Stimulated activated CD4-positive, alpha-beta T cell treated with anti-CD3 and anti-CD28 coated beads, Interleukin-1b, Interleukin-23, amount 100 ng/mL, for 4 hours (primary cell): ENCODE results near the gene TMEM221.

Source experiments
- DNase-seq, 2 donors: peaks; one replicate each; pipeline ENCODE4 v3.0.0-alpha.2; 2020; ENCODE audit warnings: low read depth in 2 of 2

Gene TMEM221

DNA sequence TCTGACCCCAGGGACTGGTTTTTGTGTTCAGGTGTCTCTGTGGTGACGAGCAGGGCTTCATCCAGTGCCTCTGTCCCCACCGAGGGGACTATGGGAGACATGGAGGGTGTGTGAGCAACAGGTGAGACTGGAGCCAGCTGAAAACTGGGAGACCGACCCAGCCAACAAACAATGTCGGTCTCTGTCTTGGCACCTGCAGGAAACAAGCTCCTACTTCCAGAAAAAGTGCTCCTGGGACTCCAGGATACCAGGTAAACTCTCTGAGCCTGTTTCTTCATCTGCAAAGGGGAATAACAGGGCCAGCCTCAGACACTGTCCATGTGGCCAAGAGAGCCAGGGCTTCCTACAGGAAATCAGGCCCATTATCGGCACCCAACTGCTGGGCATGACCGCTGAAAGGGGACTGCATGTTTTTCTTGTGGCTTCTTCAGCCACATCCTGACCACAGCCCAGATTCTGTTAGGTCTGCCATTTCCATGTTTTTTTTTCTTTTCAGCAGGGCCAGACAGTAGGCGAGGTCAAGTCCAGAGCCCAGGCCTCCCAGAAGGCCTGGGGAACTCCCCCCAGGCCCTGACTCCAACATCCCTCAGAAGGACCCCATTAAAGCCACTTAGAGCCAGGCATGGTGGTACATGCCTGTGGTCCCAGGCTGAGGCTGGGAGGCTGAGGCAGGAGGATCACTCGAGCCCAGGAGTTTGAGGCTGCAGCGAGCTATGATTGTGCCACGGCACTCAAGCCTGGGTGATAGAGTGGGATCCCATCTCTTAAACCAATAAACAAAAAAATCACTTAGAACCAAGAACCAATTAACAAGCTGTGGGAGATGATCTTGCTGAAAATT lies 42.2 kb downstream of the TMEM221 start:
- DNase-seq, result no peak

DNA sequence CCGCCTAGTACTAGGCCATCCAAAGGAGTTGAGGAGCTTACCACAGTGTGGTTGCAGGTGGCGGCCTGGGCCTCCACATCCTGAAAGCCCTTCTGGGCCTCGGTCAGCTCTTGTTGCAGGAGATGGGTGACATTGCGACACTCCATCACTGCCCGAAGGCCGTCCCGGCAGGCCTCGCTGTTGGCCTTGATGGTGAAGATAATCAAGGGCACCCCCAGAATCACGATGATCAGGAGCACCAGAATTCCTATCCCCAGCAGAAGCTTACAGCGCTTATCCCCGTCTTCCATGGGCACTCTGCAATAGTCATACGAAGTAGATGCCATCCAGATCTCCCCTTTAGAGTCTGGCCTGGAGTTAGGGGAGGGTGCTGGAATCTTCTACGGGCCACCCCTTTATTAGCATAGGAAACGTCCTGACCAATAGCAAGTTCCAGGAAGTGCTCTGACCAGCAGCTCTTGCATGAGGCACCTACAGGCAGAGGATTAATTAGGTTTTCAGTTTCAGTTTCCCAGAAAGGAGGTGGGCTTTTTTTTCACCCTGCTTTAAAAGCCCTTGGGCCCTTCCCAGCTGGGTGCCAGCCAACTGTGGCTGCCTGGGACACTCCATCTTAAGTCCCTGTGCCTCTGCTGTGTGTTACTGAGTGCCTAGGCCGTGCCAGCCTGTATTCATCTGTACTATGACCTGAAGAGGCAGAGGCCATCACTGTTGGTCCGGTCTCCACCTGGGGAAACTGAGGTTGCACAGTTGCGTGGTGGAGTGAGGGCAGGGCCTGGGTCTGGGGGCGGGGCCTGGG lies 43.0 kb downstream of the TMEM221 start, which contains the start of gene BST2:
Gene BST2, minus strand, starts transcription at position 381 of the 796 bp plus-strand sequence. Its CDS starts 55 bp downstream, at position 326.
- DNase-seq, result no peak

DNA sequence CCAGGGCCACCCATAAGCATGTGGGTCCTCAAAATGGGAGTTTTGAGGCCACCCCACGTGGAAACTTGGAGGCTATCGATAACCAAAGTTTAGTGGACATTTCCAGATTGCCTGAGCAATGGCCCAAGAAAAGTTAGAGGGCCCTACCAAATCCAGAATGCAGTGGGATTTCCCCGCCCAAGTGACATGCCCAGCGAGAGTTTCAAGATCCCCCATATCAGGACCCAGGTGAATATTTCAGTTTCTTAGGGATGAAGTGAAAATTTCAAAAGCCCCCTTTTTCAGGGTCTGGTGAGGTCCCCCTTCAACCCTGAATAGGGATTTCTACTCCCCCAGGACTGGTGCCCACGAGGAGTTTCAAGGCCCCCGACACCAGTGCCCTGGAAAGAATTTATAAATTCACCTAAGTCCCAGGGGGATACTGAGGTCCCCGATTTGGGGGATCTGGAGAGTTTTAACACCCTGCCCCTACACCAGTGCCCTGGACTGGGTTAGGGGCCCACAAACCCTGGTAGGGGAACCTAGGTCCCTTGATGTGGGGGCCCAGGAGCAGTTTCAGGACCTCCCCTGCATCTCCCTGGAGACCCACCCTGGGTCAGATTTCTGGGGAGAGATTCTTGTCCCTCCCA lies 43.7 kb downstream of the TMEM221 start:
- DNase-seq, result no peak

DNA sequence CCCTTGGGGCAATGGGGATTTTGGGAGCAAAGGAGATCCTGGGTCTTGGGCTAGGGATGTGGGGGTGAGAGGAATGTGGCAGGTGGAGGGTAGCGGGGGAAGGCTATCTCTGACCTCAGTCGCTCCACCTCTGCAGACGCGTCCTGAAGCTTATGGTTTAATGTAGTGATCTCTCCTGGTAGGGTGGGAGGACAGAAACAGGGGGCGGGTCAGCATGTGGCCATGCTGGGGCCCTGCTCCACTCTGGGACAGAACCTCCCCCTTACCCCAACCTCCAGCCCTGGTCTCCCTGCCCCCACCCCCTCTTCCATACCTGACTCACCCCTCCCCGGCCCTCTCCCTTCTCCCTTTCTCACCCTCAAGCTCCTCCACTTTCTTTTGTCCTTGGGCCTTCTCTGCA lies 44.5 kb downstream of the TMEM221 start:
- DNase-seq, result no peak

DNA sequence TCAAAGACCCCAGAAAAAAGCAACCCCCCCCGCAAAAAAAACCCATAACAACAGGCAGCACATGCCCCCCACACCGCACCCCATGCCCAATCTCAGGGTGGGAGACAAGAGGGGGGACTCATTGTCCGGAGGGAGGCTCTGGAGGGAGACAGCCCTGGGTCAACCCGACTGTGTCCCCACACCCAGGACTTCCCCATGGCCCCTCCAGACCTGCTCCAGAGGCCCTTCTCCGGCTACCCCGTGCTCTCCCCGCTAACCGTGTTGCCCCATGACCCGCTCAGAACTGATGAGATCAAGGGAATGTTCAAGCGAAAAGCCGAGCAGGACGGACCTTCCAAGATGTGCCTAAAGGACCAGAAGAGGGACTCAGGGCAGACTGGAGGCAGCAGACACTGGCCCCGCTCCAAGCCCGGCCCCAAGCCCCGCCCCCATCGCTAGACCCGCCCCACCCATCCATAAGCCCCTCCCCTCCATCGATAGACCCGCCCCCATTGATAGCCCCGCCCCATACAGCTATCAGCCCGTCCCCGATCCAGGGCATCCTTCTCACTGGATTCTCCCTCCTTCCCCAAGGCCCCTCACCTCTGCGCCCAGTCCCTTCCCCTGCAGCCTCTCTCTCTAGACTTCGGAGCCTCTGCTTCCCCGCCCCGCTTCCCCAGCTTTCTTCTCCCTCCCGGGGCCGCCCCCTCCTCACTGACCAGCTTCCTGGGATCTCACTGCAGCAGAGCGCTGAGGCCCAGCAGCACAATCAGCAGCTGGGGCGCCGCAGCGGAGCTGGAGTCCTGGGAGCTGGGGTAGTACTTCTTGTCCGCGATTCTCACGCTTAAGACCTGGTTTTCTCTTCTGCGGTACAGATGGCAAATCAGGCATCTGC lies 45.2 kb downstream of the TMEM221 start:
- DNase-seq, result peak in 1 of 2 donors; percentile 46

DNA sequence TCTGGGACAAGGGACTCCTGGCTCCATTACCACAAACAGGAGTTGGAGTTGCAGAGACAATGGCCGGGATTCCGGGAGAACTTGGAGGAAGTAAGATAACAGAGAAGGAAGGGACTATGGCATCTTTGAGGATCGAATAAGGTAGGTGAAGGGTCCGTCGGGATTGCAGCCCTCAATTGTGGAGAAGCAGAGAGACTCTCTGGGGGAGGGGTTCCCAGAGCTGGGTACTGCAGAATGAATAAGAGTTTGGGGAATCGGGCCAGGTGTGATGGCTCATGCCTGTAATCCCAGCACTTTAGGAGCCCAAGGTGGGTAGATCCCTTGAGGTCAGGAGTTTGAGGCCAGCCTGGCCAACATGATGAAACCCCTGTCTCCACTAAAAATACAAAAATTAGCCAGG lies 46.8 kb downstream of the TMEM221 start:
- no peak for DNase-seq

DNA sequence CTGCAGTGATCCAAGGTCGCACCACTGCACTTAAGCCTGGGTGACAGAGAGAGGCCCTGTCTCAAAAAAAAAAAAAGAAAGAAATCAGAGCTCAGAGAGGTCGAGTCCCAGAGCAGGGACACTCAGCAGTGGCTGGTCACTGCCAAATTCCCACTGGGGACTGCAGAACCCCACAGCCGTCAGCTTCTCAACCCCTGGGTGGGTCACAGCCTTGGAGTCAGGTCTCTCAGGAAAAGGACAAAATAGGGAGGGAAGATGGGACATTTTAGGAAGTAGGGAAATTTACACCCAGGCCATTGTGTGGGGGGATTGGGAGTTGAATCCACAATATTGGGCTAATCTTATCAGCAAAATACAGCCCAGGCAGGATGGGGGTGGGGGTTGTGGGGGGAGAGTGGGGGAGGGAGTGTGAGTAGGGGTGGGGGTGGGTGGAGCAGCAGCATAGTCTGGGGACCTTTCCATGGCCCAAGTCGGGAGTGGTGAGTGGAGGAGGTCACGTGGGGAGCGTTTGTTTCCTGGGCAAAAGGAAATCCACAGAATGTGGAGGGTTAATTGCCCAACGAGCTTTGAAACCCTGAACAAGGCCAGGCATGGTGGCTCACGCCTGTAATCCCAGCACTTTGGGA lies 49.5 kb downstream of the TMEM221 start:
- DNase-seq, result no peak

DNA sequence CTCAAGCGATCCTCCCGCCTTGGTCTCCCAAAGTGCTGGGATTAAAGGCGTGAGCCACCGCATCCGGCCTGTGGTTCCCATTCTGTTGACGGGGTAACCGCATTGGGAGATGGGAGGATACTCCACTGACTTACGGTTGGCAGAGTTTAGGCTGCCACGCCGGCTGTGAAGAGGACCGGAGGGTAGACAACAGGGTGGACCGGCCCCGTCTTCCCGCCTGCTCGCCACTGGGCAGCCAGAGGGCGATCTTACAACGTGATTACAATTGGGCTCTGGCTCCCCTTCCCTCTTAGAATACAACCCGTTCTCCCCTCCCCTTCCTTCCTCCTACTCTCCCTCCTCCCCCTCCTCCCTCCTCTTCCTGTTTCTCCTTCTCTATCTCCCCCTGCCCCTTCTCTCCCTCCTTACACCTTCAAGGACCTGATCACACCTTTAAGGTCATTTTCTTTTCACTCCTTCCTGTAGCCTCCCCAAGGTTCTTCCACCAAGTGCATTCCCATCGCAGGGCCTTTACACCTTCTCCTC lies 53.5 kb downstream of the TMEM221 start:
- peak; percentile 43 to 75 for DNase-seq

DNA sequence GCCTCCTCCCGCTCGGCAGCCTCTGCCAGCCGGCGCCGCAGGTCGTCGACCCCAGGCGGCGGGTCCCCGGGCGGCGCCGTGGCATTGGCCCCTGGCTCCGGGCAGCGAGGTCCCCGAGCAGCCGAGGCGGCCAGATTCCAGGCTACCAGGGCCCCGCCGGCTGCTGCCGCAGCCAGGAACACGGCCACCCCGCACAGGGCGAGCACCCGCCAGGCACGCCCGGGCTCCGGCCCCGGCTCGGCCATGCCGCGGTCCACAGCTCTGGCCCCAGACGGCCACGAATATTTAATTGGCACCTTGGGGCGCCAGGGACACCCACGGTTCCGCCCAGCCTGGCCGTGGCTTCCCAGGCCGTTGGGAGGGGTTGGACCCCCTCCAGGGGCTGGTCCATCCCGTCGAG lies 54.6 kb downstream of the TMEM221 start, which contains the start of gene CCDC194:
Gene CCDC194, minus strand, starts transcription at position 283 of the 400 bp plus-strand sequence. Its CDS starts 38 bp downstream, at position 245.
- no peak for DNase-seq

DNA sequence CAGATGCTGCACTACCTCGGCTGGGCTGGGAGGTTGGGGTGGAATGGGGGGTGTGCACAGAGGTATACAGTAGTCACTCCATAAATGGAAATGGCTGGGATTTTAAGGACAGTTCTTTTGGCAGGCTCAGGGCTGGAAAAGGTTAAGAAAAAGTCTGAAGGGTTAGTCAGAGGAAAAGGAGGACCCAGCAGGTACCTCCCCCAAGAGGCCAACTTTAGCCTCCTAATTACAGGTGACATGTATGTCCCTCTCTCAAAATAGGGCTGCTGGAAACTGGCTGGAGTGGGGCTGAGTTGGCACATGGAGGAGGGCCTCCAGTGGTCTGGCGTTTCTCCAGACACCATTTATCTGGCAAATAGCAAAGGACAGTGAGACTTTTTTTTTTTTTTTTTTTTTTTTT lies 55.5 kb downstream of the TMEM221 start:
- no peak for DNase-seq

DNA sequence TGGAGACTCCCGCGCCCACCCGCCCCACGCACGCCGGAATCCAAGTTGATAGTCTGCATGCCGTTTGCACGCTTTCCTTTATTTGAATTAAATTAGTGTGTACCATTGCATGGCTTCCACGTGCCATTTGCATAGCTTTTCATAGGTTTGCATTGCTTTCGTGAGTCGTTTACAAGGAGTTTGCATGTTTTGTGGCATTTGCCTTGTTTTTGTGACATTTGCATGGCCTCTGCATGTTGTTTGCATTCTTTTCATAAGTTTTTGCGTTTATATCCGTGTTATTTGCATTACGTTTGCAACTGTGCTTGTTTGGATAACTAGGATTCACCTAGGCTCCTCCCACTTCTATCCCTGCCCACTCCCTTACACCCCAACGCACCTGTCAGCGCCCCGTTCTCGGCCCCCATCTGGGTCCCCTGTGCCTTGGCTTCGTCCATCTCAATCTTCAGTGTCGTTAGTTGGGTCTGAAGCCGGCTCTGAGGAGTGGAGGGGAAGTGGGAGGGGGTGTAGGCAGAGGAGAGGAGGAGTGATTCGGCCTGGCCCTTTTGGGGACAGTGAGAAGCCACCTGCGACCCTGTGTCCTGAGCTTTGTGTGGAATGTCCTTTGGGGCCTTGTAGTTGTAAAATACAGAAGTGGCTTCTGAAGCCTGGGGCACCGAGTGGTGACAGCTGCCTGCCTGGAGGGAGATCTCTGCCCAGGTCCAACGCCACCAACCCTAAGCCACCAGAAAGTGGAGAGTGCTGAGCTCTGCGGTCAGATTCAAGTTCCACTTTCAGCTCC lies 56.9 kb downstream of the TMEM221 start:
- no peak for DNase-seq

DNA sequence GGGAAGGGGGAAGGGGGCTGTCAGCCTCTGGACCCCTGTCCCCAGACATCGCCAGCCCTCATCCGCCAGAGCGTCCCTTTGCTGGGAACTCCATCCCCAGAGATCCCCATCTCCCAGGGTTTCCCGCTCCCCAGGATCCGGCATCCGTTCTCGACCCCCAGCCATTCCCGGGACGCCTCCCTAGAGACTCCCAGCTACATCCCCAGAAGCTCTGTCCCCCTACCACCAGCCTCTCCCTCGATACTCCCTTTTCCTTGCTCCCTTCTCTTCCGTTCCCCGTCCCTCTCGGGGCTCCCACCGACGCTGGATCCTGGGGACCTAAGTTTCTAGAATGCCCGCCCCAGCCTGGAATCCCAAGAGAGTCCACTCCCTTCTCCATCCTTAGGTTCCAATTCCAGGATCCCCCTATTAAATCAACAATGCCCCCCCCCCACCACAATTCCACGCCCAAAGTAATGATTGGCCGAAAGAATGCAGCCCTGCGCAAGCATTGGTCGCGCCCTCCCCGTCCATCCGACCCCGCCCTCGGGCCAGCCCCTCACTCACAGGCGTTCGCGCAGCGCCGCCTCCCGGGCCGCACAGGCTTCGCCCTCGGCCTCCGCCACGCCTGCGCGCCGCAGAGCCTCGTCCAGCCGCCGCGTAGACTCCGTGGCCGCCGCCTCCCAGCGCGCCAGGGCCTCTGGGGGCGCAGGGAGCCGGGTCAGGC lies 57.6 kb downstream of the TMEM221 start:
- peak; percentile 81 to 91 for DNase-seq

DNA sequence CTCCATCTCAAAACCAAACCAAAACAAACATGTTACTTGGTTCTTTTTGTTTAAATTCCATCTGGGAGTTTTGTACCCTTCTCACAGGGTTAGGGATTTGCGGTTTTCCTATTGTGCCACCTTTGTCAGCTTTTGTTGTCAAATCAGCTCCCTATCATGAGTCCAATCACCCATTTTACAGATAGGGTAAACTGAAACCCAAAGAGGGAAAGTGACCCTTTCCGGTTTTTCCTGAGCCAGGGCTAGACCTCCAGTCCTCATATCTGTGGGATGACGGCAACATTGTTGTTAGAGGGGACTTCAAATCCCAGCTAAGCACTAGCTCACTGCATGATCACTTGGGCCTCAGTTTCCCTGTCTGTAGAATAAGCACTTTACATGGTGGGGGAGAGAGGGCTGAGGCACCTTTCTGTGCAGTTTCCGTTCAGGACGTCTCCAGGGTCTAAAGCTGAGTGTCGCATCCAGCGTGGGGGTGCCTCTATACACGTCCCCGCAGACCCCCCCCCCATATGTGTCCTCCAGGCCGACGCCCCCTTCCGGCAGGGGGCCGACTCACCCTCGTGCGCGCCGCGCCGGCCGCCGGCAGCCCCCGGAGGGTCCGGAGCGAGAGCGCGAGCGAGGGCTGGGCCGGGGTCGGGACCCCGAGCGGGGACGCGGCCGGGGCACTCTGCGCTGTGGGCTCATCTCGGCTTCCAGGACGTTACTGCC lies 58.4 kb downstream of the TMEM221 start:
- DNase-seq, result no peak

DNA sequence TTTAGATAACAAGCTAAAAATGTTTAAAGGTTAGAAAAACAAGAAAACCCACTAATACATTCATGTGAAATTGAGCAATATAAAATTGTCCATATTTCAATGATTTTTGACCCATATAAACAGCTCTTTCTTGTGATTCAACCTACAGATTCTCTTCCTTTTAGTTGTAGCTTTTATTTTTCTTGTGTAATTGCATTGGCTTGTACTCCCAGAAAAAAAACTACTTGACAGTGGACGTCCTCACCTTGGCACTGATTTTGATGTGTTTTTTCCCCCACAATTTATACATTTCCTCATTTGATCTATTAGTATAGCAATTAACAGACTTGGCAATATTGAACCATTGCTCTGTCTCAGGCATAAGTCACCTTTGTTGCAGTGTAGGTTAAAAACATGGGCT lies 59.2 kb downstream of the TMEM221 start:
- DNase-seq, result no peak

DNA sequence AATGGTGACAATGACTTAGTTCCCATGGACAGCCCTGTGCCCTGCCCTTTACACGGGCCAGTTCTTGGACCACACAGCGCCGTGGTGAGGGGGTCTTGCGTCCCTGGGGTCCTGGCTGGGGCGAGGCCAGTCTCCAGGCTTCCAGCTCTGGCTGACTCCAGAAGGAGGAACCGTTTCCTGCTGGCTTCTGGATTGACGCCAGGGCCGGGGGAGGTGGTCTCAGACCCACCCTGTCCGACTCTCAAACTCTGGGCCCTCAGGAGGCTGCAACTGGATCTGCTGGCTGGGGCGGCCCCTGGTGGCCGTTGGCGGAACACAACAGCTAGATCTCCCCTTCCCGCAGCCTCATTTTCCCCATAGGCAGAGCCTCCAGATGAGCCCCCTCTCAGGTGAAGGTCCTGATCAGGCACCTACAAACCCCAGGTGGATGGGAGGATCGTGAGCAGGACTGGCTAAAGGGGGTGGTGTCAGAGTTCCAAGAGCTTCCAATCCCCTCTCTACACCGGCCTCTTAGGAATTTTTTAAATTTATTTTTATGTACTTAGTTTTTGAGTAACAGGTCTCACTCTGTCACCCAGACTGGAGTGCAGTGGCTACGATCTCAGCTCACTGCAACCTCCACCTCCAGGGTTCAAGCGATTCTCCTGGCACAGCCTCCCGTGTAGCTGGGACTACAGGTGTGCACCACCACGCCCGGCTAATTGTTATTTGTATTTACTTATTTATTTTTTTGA lies 62.4 kb downstream of the TMEM221 start:
- peak; percentile 60 to 62 for DNase-seq
